ENCODE measurements around the gene B3GNT7.
"Not testable (repeated sequence)": the region's sequence is repeated elsewhere in the genome, so short reads cannot be mapped to it uniquely, and the experiment has no call there.

Gene B3GNT7

DNA sequence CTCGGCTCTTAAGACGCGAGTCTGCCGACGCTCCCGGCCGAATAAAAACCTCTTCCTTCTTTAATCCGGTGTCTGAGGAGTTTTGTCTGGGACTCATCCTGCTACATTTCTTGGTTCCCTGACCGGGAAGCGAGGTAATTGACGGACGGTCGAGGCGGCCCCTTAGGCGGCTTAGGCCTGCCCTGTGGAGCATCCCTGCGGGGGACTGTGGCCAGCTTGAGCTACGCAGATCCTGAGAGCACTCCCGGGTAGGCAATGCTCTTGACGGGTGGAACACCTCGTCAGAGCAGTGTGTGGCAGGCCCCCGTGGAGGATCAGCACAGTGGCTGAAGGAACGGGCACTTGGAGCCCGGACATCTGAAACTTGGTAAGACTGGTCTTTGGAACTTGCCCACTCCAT, 5.6 kb downstream of the B3GNT7 start:
- not testable (repeated sequence) for DNase-seq (ENCODE audit: low spot score)

DNA sequence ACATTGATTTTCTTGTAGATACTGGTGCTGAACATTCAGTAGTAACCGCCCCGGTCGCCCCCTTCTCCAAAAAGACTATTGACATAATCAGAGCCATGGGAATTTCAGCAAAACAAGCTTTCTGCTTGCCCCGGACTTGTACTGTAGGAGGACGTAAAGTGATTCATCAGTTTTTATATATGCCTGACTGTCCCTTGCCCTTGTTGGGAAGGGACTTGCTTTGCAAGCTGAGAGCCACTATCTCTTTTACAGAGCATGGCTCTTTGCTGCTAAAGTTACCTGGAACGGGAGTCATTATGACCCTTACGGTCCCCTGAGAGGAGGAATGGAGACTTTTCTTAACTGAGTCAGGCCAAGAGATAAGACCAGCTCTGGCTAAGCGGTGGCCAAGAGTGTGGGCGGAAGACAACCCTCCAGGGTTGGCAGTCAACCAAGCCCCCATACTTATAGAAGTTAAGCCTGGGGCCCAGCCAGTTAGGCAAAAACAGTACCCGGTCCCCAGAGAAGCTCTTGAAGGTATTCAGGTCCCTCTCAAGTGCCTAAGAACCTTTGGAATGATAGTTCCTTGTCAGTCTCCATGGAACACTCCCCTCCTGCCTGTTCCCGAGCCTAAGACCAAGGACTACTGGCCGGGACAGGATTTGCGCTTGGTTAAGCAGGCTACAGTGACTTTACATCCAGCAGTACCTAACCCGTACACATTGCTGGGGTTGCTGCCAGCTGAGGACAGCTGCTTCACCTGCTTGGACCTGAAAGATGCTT, 8.1 kb downstream of the B3GNT7 start:
- DNase-seq (ENCODE audit: low spot score): not testable (repeated sequence)

DNA sequence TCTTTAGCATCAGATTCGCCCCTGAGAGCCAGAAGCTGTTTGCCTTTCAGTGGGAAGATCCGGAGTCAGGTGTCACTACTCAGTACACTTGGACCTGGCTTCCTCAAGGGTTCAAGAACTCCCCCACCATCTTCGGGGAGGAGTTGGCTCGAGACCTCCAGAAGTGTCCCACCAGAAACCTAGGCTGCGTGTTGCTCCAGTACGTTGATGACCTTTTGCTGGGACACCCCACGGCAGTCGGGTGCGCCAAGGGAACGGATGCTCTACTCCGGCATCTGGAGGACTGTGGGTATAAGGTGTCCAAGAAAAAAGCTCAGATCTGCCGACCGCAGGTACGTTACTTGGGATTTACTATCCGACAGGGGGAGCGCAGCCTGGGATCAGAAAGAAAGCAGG, 8.7 kb downstream of the B3GNT7 start:
- DNase-seq (ENCODE audit: low spot score): not testable (repeated sequence)

DNA sequence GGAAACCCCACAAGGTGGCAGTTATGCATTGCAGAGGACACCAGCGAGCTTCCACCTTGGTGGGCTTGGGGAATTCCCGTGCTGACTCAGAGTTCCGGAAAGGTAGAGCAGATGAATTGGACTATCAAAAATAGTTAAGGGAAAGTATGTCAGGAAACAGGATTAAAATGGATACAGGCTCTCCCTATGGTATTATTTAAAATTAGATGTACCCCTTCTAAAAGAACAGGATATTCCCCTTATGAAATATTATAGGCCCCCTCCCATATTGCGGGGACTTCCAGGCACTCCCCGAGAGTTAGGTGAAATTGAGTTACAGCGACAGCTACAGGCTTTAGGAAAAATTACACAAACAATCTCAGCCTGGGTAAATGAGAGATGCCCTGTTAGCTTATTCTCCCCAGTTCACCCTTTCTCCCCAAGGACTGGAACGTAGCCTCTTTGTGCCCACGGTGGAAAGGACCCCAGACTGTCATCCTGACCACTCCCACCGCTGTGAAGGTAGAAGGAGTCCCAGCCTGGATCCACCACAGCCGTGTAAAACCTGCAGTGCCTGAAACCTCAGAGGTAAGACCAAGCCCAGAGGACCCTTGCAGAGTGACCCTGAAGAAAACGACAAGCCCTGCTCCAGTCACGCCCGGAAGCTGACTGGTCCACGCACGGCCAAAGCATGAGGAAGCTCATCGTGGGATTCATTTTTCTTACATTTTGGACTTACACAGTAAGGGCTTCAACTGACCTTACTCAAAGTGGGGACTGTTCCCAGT, 10.3 kb downstream of the B3GNT7 start:
- DNase-seq (ENCODE audit: low spot score): not testable (repeated sequence)

DNA sequence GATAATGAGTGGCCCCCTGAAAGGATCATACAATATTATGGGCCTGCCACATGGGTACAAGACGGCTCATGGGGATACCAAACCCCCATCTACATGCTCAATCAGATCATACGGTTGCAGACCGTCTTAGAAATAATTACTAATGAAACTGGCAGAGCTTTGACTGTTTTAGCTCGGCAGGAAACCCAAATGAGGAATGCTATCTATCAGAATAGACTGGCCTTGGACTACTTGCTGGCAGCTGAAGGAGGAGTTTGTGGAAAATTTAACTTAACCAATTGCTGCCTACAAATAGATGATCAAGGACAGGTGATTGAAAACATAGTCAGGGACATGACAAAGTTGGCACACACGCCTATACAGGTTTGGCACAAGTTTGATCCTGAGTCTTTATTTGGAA, 12.2 kb downstream of the B3GNT7 start:
- DNase-seq (ENCODE audit: low spot score): not testable (repeated sequence)

DNA sequence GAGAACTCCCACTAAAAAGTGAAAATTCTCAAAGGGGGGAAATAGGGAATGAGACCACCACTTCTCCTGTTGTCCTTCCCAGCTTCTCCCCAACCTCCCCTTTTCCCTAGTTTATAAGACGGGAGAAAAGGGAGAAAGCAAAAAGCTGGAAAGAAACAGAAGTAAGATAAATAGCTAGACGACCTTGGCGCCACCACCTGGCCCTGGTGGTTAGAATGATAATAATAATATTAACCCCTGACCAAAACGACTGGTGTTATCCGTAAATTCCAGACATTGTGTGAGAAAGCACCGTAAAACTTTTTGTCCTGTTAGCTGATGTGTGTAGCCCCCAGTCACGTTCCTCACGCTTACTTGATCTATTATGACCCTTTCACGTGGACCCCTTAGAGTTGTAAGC, 12.8 kb downstream of the B3GNT7 start:
- not testable (repeated sequence) for DNase-seq (ENCODE audit: low spot score)

DNA sequence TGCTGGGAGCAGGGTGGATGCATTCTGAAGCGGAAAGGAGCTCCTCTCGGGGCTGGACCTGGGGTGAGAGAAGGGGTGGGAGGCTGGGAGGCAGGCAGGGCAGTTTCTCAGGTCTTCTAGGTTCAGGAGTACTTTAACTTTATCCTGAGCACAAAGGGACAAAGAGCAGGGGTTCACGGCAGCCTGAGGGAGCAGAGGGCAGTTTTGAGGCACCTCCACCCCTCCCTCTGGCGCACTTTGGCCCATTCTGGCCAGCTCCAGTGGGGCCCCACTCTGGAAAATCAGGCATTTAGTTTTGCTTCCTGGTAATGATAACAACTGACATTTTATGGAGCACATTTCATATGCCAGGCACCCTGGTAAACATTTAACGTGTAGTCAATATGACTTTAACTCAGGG, 14.3 kb downstream of the B3GNT7 start:
- DNase-seq (ENCODE audit: low spot score): no peak

DNA sequence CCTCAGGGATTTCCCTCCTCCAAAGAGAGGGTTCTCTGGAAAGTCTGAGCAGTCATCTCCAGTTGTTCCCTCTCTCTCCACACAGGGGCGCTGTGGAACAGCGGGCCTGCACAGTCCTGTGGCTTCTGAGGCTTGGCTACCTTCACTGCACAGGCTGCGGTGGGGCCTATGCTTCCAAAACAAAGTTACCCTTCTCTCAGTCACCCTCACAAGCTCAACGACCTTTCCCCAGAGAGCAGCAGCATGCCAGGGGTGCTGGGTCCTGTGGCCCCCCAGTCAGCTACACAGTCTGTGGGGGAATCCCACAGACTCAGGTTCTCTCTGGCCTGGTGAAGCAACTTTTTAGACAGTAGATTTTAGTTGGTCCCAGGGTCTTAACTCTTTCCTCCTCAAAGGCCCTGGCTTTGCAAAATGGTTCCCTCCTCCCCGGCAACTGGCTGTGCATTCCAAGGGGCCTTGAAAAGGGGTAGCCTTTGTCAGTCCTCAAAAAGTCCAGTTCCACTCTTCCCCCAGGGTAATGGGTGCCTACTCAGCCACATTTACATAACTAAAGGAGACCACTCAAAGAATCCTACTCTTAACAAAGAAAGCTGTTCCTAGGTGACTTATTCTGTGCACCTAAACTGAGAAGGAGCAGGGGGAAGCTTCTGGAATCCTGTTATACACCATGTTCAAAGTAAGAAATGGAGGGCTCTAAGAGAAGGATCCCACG, 14.9 kb downstream of the B3GNT7 start:
- DNase-seq (ENCODE audit: low spot score): no peak

DNA sequence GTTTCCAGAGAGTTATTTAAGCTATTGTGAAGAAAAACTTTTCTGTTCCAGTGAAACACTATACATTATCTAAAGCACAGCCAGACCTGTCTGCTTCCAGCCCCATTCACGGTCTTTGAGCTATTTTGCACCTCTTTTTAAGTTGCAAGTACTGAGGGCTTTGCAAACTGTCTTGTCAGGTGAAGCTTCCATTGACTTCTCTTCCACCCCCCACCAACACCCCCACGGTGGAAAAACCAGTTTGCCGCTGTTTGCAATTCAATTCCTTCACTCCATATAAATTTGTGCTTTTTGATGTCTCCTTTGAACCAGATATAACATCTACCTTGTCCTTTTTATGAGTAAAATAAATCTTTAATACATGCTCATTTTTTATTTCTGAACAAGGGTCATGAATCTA, 15.7 kb downstream of the B3GNT7 start:
- DNase-seq (ENCODE audit: low spot score): no peak

DNA sequence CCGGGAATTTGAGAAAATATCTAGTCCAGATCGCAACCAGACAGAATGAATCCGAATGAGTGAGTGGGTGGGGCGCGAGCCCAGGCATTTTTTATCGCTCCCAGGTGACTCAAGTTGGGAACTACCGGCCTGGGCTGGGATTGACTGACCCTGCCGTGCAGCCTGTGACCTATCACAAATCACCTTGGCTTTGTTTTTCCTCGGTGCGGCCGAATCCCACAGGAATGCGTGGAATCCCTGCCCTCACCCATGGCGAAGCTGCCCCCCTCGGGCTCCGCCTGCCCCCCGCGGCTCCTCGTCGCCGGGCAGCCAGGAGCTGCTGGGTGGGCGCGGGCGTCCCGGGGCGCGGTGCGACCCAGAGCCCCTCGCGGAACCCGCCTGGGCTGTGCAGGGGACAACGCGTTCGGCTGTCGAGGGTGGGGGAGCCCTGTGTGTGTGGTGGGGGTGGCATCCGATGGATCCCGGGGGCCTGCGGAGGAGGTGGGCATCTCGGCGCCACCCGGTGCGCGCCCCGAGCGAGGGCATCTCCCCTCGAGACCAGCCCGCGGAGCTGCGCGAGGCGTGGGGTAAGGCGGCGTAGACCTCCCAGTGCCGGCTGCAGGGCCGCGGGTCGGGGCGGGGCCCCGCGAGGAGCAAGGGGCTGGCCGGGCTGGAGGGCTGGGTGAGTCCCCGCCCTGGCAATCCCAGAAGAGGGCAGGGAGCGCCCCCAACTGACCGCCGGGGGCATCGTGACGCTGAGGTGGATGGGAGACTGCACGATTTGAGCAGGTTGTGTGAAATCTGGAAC, 16.5 kb downstream of the B3GNT7 start:
- peak; percentile 86 for DNase-seq (ENCODE audit: low spot score)

DNA sequence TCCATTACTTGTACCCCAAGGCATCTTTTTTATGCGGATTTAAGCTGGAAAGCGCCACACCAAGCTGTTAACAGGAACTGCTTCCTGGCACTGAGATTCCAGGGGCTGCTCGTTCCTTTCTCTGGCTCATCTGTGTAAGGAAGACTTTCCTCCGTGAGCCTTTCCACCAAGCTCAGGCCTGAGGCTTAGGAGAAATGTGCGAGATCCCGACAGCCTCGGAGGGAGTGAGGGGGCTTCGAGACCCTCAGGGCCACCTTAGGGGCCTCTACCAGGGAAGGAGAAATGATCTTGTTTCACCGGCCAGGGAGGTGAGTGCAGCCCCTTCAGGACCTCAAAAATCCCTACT, 17.1 kb downstream of the B3GNT7 start:
- DNase-seq (ENCODE audit: low spot score): no peak

DNA sequence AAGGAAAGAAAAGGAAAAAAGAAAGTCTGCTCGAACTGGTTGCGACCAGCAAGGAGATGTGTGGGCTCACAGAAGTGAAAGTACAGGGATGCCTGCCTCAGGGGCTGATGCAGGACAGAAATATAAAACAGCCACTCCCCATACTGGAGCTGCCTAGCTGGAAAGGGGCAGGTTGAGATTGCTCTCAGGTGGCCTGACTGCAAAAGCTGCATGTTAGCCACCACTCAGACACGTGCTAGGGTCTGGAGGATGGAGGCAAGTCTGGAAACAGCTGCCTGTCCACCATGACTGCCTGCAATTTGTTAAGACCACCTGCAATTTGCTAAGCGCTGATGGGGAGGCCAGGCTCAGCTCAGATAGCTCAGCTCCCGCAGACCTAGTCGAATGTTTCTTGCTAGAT, 17.9 kb downstream of the B3GNT7 start:
- no peak for DNase-seq (ENCODE audit: low spot score)

DNA sequence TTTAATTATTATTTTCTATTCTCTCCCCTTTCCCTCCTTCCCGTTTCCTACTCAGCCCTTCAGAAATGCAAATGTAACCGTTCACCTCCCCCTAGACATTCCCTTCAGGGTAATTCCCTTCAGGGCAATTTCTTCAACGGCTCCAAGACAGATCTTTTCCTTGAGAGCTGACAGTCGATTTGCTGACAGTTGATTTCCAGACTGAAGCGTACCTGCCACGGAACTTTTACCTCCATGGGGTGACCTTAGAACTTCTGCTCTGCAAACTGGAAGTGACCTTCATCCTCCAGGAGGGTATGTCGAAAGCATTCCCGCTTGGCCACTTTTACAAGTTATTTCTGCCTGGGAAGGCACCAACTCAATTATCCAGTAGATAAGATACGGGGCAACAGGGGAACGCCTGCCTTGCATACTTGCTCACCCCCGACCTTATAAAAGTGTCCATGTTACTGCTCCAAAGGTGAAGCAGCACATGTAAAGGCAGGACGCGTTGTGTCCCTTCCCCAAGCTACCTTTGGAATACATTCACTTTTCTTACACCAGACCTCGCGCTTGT, 18.5 kb downstream of the B3GNT7 start:
- no peak for DNase-seq (ENCODE audit: low spot score)

DNA sequence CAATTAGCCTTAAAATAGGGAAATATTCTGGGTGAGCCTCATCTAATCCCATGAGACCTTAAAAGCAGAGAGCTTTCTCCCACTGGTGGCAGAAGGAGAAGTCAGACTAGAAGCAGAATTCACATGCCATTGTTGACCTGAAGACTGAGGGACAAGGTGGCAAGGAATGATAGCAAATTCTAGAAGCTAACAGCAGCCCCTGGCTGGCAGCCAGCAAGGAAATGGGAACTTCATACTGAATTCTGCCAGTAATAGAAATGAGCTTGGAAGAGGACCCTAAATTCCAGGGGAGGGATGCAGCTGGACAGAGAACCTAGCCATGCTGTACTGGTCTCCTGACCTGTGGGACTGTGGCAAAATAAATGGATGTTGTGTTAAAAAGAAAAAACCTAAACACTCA, 19.5 kb downstream of the B3GNT7 start:
- no peak for DNase-seq (ENCODE audit: low spot score)

DNA sequence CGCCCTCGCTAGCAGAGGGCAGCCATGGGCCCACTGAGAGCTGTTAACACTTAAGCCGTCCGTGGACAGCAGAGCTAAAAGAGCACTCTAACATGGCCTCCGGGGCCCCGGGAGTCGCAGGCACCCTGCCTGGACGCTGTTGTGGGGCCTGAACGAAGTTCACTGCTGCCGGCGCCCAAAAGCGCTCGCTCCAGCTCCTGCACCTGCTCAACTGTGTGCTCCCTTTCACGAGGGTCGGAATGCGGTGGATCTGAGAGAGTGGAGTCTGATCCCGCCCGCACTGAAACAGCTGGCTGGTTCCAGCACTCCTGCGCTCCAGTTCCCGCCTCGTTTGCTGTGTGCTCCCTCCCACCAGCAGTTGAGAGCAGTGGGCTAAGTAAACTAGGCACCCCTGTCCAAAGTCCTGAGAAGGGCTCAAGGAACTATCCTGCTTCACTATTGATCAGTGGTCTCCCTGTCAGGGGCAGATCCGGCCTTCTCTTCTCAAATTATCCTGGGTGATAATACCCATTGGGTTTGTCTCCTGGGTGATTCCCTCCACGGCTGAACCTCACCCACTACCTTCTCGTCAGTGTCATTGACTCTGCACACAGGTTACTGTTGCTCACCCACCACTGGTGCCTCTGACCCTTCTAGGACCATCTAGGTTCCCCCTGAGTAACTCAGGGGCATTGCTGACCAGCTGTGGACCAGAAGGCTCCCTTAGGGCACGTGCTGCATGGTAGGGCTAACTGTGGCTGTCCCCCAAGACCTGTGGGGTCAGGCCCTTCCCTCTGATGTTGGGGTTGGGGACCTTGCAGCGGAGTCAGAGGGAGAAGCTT, 23.5 kb downstream of the B3GNT7 start:
- DNase-seq (ENCODE audit: low spot score): no peak

DNA sequence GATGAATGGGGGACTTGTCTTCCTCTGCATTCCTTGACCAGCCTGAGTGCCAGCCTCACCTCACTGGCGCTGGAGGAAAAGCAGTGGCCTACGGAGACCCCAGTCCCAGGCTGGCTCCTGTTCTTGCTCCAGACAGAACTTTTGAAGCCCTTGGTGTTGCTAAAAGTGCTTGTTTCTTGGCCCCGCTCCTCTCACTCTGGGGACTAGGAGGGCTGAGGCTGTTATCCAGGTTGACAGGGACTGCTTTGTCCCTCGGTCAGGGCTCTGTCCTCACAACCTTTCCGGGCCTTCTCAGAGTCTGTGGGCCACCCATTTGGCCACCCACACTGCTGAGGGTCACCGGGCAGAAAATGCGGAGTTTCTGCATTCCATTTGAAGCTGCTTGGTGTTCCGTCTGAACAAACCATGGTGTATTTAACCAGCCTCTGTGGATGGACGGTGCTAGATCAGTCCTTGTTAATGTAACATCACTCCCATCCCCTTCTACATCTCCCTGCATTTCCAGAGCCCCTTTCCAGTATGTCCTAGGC, 25.6 kb downstream of the B3GNT7 start:
- no peak for DNase-seq (ENCODE audit: low spot score)

DNA sequence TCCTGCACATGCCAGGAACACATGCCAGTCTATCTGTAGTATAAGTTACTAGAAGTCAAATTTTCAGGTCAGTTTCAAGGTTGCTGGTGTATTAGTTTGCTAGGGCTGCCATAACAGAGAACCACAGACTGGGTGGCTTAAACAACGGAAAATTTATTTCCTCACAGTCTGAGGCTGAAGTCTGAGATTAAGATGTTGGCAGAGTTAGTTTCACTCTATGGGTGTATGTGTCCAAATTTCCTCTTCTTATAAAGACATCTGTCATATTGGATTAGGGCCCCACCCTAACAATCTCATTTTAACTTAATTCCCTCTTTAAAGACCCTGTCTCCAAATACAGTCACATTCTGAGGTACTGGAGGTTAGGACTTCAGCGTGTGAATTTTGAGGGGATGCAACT, 26.5 kb downstream of the B3GNT7 start:
- DNase-seq (ENCODE audit: low spot score): no peak

DNA sequence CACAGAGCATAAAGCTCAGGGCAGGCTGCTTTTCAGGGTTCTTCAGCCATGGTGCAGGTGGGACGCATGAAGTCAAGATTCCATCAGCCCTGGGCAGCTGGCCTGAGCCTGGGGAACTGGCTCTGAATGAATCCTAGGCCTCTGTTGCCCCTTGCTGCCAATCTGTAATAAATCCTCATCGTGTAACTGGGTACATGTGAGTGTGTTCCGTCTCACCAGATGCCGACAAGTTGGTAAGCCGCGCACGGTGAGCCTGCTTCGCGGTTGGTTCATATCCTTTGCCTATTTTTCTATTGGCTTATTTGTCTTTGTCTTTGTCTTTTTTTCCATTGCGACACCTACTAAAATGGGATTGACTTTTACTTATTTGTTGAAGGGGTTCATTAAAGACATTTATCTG, 27.7 kb downstream of the B3GNT7 start:
- no peak for DNase-seq (ENCODE audit: low spot score)

DNA sequence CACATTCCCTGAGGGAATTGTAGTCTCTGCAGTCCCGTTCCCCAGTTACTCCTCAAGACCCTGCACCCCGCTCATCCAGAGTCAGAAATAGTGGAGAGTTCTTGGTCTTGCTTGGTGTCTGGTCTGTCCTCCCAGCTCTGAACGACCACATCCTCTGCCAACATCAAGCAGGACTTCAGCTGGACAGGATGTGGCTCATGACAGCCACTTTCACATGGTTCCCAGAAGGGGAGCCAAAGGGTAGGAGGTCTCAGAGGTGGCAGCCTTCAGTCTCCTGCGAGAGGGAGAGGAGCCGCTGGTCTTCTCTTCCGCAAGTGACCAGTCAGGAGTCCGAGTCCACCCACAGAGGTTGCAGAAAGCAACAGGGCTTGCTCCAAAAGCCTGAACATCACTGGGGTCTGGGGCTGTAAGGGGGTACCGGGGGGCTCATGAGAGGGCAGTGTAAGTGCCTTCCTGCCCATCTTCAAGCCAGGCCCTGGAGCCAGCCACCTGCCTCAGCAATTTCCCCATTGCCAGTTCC, 29.8 kb downstream of the B3GNT7 start:
- no peak for DNase-seq (ENCODE audit: low spot score)

All from kidney capillary endothelial cell (primary cell).